Fibroblast of skin of back (primary cell): Measurements from ENCODE around the gene NRG3.

Source experiments
- DNase-seq: peaks from one replicate; pipeline ENCODE4 v3.0.0-alpha.2; 2013

Gene NRG3

DNA sequence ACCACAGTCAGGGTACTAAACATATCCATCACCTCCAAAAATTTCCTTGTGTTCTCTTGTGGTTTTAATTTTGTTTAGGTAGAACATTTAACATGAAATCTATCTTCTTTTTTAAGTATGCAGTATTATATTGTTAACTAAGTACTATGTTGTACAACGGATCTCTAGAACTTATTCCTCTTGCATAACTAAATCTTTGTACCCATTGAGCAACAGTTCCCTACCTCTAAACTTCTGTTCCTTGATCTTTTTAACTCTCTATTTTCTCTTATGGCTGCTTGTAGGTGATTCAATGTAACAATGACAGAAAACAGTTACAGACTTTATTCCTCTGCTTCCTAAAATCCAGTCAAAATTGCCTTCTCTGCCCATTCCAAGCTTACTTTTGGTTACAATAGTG, 9.9 kb downstream of the NRG3 start:
- DNase-seq = no peak

DNA sequence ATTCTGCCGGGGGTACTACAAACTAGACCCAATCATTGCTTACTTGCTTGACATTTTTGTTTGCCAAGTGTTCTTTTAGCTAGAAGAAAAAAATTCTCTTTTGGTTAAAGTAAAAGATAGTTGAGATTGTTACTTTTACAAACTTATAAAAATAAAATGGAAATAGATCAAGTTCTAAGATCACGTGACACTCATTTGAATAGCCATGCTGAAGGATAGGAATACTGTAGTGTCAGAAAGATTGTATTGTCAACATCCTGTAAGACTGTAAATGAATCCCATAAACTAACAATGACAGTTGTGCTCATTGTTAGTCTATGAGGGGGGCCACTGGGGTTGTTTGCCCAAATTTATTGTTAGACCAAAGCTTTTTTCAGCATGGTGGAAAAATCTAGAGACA, 10.5 kb downstream of the NRG3 start:
- DNase-seq = no peak

DNA sequence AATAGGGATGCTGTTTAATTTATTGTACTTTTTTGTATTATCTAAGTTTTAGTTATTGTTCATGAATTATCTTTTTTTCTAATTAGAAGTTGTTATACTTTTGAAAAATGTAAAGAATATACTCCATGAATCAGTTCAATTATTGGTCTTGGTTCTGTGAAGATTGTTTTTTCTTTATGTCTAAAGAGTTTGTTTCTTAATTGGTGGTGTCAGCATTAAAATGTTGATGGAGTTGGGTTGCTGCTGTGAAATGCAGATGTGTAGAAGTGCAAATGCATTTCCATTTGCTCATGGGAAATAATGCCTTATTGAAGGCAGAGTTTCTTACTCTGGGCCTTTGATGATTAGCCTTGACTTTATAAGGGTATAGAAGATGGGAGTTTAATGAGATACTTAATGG, 11.9 kb downstream of the NRG3 start:
- DNase-seq = no peak

- no peak for DNase-seq
Measured at GRCh38 chr10:81889181-81889769, 14.3 kb downstream of the NRG3 start.

- no peak for DNase-seq
Measured at GRCh38 chr10:81894616-81895015, 19.6 kb downstream of the NRG3 start.

- peak; percentile 16 for DNase-seq
Measured at GRCh38 chr10:81898518-81898917, 23.5 kb downstream of the NRG3 start.

DNA sequence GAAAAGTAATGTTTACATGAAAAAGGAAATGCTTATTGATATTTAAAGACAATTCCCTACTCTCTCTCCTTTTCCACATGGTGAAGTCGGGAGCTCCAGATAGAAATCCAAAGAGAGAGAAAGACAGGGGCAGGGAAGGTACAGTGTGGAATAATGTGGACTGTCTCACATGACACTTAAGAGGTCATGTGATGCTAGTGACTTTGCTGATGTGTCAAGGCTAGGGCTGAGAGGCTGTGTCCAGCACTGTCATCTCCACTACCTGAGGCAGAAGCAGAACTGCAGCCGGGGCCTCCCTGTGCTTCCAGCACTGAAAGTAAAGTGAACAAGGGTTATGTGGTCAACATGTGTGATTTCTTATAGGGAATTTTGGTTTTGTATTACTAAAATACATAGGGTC, 26.0 kb downstream of the NRG3 start:
- DNase-seq = no peak

DNA sequence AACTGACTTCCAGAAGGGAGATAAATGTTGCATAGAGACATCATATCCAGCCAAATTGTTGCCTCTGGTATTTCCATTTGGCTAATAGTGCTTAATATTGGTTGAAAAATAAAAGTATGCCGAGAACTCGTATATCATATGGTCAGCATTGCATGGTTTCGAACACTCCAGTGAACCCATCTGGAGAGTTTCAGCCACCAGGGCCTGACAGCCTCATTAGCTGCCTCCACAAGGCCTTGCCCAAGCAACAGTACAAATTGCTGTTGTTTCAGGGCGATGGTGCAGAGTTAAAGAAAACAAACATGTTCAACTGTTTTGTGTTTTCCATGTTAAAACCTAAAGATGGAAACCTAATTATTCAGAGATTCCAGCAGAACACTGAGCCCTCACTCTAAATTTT, 28.5 kb downstream of the NRG3 start:
- no peak for DNase-seq

DNA sequence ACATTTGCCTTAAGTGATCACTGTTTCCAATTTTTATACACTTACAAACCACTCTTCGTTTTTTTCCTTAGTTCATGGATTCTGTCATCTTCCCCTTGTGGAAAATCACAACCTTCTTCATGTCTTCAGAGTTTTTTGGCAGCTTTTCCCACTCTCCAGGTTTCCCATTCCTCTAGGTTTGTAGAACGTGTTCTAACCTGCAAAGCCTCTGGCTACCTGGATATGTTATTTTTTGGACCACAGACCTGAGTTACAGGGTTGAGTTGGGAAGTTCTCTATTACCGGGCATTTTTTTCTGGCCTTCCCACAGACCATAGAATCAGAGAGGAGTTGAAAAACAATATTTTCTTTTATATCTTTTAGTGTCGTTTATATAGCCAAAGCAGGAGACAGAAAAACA, 30.2 kb downstream of the NRG3 start:
- no peak for DNase-seq

GRCh38 chr10:81909453-81909852, 34.5 kb downstream of the NRG3 start:
- no peak for DNase-seq

GRCh38 chr10:81911328-81911727, 36.3 kb downstream of the NRG3 start:
- no peak for DNase-seq

- no peak for DNase-seq
Measured at GRCh38 chr10:81914736-81915503, 39.9 kb downstream of the NRG3 start.

DNA sequence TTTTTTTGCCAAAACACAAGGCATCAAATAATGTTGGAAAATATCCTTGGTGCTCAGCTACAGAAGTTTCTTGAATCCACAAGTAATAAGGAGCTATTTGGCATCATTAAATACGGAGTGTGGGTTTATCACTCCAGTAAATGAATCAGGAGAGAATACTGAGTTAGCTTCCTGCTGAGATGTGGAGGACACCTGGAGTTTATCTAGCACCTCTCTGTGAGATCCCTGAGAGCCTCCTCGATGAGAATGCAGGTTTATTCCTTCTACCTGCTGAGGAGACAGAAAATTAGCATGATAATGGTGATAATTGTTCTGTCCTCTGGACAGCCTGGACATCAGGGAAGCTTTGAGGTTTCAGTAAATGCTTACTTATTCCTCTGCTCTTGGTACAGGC, 40.5 kb downstream of the NRG3 start:
- DNase-seq = no peak

DNA sequence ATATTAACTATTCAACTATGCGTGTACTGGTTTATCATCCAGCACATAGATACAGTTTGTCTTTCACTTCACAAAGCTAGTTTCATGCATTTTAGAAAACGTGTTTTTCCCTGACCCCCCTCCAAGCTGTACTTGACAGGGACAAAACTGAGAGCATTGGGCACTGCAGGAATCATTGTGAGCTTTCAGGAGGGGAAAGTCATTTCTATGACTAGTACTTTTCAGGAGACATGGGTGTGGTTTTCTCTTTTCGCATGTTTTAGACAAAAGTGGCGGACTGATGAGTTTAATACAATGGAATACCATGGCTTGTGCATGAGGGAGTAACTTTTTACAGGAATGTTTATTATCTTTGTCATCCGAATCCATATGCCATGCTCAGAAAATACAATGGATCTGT, 42.7 kb downstream of the NRG3 start:
- peak; percentile 3 for DNase-seq

DNA sequence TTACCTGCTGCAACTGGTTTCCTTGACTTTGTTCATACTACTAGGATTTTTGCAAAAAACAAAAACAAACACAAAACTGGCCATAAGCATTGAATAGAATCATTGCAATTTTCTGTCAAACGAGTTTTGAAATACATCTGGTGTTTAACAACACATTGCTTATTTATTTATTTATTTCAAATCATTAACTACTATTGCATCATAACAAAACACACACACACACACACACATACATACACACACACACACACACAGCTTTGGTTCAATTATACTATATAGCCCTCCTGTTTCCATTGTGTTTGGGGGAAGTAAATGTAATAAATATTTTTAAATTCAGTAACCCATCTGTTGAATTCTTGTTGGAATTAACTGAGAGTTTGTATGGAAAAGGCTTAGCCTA, 43.8 kb downstream of the NRG3 start:
- DNase-seq = no peak

GRCh38 chr10:81920213-81920829, 45.3 kb downstream of the NRG3 start:
- DNase-seq = no peak

- no peak for DNase-seq
Measured at GRCh38 chr10:81928119-81928518, 53.1 kb downstream of the NRG3 start.

- no peak for DNase-seq
Measured at GRCh38 chr10:81943583-81943982, 68.6 kb downstream of the NRG3 start.

GRCh38 chr10:81944609-81945008, 69.6 kb downstream of the NRG3 start:
- DNase-seq = no peak

DNA sequence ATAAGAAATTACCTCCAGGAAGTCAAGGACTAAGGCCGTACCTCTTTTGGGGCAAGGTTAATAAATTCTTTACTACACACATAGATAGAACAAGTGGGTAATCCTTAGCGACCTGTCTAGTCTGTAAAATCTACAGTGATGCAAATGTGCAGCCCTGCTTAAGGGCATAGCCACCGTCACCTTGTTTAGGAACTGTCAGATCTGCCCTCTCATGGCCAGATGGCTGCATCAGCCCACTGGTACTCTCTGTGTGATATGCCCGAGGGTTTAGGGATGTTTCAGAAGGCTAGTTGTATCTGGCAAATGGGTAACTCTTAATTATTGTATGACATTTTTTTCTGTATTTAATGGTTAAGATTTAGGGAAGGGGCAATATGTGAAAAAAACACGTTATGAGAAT, 74.3 kb downstream of the NRG3 start:
- no peak for DNase-seq

GRCh38 chr10:81950358-81950757, 75.4 kb downstream of the NRG3 start:
- no peak for DNase-seq

GRCh38 chr10:81953420-81953819, 78.4 kb downstream of the NRG3 start:
- DNase-seq = peak; percentile 73

GRCh38 chr10:81957976-81958375, 83.0 kb downstream of the NRG3 start:
- DNase-seq = peak; percentile 82

DNA sequence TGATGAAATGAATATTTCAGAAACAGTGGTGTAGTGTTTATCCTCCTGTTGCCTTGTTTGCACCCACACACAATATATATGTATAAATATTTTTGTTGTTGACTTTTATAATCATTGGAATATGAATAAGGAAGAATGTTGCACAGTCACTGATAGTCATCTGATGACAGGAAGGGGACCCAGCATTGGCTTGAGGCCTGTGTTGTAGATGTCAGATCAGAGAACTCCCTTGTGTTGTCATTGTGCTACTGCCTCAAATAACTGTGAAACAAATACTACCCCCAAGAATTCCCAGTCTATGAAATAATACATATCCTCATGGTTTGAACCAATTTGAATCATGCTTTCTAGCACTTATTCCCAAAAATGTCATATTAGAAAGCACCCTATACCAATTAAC, 84.0 kb downstream of the NRG3 start:
- DNase-seq = peak; percentile 33
